Astrocyte of the spinal cord (primary cell): ENCODE results near the gene LHFPL6.

Source experiments
- DNase-seq: peaks from one replicate; pipeline ENCODE4 v3.0.0; 2011; ENCODE audit warnings: low read depth, low spot score
- H3K4me3 ChIP-seq: 2 replicates; pipeline ENCODE4 v1.5.1; 2011; ENCODE audit warnings: low read depth, mild to moderate bottlenecking, low read length, moderate library complexity
- in situ Hi-C: cut with HindIII; loops from 2 replicates; pipeline ENCODE4 v1.10.0; 2017; ENCODE audit warnings: low sequenced_read_pairs
- TF ChIP-seq, protein P1 (sequence below): IDR thresholded peaks from 2 replicates; pipeline ENCODE4 v1.5.1; 2012; ENCODE audit warnings: low read depth, mild to moderate bottlenecking, low read length, inconsistent platforms

Gene LHFPL6

DNA sequence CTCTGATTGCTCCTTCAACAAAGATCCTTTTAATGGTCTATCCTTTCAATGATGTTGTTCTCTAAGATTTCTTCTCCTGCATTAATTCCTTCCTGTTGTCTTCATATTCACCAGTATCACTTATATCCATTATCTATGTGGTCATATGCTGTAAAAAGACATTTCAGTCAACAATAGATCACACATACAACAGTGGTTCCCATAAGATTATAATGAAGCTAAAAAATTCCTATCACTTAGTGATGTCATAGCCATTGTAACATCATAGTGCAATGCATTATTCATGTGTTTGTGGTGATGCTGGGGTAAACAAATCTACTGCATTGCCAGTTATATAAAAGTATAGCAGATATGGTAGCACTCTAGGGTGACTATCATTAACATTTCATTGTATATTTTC lies 266.1 kb downstream of the LHFPL6 start:
- DNase-seq, result no peak
- in situ Hi-C loops, result no loop called here
- TF ChIP-seq, protein P1, sequence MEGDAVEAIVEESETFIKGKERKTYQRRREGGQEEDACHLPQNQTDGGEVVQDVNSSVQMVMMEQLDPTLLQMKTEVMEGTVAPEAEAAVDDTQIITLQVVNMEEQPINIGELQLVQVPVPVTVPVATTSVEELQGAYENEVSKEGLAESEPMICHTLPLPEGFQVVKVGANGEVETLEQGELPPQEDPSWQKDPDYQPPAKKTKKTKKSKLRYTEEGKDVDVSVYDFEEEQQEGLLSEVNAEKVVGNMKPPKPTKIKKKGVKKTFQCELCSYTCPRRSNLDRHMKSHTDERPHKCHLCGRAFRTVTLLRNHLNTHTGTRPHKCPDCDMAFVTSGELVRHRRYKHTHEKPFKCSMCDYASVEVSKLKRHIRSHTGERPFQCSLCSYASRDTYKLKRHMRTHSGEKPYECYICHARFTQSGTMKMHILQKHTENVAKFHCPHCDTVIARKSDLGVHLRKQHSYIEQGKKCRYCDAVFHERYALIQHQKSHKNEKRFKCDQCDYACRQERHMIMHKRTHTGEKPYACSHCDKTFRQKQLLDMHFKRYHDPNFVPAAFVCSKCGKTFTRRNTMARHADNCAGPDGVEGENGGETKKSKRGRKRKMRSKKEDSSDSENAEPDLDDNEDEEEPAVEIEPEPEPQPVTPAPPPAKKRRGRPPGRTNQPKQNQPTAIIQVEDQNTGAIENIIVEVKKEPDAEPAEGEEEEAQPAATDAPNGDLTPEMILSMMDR, result no peak
- no peak overlapping the region for H3K4me3 ChIP-seq

DNA sequence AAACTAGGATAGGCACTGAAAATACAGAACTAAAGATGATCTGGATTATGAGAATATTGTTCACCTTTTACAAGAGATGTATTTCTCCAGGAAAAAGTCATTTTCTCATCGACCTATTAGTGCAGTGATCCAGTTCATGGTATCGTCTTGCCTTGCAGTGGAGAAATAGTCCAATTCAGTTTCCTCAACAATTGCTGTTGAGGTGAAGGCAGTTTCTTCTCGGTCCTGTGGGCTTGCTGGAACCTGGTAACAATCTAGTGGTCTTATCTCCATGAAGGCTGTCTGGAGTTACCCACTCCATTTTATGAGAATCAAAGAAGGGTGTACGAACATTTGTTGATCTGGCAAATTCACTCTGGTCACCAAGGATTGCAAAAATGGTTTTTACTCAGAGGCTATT lies 266.8 kb downstream of the LHFPL6 start:
- in situ Hi-C loops, result no loop called here
- no peak overlapping the region for H3K4me3 ChIP-seq
- TF ChIP-seq, protein P1, result no peak
- no peak for DNase-seq

DNA sequence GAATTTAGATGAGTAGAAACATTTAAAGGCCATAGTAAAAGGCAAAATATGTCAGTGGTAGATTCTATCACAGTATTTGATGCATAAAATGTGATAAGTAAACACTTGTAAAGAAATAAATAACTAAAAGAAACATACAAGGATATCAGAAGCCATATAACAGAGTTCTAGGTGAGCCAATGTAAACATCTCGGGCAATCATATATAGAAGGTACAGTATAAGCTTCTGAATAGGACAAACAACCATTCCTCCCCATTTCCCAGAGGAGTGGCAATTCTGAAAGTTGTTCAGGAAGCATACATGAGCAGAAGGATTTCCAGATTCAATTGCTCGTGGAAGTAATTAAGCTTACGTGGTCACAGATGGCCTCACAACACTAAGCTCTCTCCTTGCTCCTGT lies 267.3 kb downstream of the LHFPL6 start:
- H3K4me3 ChIP-seq, result no peak overlapping the region
- in situ Hi-C loops, result no loop called here
- no peak for DNase-seq
- TF ChIP-seq, protein P1, result no peak

DNA sequence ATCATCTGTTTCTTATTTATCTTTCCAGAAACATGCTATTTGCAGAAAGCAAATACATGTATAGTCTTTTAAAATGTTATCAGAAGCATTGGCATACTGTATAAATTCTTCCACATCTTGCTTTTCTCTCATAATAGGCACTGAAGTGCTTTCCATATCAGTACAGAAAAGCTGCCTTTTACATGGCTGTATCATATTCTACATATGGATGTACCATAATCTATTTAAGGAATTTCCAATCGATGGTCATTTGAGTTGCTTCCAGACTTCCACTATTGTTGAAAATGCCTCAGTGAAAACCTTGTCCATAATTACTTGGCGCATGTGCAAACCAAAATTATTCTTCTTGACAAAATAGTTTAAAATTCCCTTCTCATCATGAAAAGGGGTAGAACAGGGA lies 272.5 kb downstream of the LHFPL6 start:
- TF ChIP-seq, protein P1, result no peak
- DNase-seq, result no peak
- no peak overlapping the region for H3K4me3 ChIP-seq
- in situ Hi-C loops, result no loop called here

DNA sequence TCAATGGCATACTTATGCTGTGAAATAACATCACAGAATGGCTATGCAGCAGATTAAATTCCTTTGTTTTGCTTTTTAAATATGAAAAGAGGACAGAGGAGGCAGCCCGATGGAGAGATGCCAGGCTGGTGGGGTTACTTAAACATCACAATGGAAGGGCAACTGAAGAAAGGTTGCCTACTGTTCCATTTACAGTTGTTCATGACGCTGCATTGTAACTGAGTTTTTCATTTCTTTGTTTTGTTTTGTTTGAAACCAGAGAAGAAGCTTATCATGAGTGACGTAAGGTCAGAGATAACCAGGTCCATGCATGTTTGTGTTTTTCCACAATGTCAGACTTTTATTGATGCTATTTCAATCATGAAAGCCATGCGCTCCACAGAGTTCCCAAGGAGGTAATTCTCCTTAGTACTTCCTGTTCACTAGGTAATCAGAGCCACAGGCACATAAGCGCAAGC lies 273.8 kb downstream of the LHFPL6 start:
- TF ChIP-seq, protein P1, result no peak
- in situ Hi-C loops, result no loop called here
- DNase-seq, result no peak
- no peak overlapping the region for H3K4me3 ChIP-seq

DNA sequence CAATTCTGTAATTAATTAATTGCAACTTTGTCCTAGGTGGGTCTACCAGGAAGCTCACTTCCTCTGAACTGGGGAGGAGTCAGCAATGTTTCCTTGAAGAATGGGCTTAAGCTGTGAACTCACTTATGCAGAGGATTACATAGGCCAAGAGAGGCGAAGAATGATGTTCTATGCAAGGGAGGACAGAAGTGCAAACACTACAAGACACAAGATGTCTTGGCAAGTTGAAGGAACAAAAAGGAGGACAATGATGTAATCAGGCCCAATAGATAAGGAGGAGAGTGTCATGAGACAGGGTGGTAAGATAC lies 275.9 kb downstream of the LHFPL6 start:
- in situ Hi-C loops, result no loop called here
- no peak for DNase-seq
- no peak overlapping the region for H3K4me3 ChIP-seq
- TF ChIP-seq, protein P1, result no peak
